ENCODE data around the gene PPP1R1B.

PPP1R1B gene

DNA sequence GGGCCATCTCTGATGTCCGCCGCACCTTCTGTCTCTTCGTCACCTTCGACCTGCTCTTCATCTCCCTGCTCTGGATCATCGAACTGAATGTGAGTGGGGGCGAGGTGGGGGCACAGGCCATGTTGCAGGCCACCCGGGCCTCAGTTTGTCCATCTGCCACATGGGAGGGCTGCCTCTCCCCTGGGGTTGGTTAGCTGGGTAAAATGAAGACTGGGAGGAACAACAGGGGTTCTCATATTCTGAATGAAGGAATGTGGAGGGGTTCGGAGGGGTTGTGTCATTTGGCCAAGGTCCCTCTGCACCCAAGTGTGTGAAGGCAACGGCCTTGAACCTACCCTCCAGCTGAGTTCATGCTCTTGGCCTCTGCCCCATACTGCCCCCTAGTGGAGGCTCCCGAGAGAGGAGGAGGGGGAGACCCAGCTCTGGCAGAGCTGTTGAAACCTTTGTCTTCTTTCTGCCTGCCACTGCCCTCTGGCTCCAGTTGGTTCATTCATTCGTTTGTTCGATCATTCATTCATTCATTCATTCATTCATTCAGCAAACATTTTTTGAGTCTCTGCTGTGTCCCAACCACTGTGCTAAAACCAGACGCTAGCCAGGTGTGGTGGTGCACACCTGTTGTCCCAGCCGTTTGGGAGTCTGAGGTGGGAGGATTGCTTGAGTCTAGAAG lies 27.0 kb downstream of the PPP1R1B start:
- DNase-seq (ENCODE audit: low read depth), result peak; percentile 68

DNA sequence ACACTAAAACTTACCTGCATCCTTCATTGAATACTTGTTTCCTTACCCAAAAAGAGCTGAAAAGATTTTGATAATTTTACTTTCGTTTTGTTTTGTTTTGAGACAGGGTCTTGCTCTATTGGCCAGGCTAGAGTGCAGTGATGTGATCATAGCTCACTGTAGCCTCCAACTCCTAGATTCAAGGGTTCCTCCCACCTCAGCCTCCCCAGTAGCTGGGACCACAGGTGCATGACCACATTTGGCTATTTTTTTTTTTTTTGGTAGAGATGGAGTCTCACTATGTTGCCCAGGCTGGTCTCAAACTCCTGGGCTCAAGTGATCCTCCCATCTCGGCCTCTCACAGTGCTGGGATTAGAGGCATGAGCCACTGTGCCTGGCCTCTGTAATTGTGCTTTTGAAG lies 28.4 kb downstream of the PPP1R1B start:
- DNase-seq (ENCODE audit: low read depth), result no peak

DNA sequence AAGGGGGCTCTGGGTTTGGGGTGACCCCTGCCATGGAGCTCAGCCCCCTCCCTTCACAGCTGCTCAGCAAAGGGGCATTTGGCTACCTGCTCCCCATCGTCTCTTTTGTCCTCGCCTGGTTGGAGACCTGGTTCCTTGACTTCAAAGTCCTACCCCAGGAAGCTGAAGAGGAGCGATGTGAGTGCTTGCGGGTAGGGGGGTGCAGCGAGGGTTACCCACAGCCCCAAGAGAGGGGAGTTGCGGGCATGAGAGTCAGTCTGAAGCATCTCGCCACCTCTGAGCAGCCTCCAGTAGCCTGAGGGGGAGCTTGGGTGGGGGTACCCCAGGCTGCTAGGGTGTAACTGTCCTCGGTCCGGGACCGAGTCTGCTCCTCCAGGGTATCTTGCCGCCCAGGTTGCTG lies 31.6 kb downstream of the PPP1R1B start:
- no peak for DNase-seq (ENCODE audit: low read depth)

DNA sequence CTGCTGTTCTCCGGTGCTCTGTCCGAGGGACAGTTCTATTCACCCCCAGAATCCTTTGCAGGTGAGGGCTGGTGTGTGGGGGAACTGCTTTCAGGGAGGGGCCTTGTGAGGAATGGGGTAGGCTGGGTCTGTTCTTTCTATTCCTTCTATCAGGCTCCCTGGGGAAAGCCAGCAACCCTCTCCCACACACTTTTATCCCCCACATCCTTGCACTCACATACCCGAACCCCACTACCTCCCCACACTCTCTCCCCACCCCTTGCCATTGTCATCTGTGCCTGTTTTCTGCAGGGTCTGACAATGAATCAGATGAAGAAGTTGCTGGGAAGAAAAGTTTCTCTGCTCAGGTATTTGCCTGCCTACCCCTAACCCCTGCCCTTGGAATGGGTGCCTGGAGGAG lies 32.0 kb downstream of the PPP1R1B start:
- no peak for DNase-seq (ENCODE audit: low read depth)

DNA sequence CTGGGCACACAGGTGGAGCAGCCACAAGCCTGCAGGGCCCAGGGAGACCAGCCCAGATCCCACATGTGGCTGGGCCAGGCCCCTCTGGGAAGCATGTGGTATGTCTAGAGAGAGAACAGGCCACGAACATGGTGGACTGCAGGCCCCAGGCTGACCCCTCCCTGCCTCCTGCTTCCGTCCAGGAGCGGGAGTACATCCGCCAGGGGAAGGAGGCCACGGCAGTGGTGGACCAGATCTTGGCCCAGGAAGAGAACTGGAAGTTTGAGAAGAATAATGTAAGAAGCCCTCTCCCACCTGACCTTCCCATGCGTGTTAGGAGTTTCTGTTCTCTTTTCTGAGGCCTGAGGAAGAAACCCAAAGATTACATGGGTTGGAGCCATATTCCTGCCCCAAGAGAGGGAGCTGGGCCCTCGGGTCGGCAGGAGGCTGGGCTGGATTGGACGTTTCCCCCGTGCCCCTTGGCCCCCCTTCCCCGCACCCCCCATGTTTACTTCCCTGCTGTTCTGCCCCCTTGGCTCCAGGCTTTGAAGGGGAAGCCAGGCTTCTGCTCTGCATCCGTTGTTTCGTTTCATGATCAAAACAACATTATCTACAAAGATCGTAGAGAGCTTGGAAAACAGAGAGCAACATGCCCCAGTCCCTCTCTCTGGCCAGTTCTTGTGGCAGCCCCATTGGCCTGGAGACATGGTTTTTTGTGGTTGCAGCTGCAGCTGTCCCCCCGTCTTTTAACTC lies 32.7 kb downstream of the PPP1R1B start:
- DNase-seq (ENCODE audit: low read depth), result no peak

DNA sequence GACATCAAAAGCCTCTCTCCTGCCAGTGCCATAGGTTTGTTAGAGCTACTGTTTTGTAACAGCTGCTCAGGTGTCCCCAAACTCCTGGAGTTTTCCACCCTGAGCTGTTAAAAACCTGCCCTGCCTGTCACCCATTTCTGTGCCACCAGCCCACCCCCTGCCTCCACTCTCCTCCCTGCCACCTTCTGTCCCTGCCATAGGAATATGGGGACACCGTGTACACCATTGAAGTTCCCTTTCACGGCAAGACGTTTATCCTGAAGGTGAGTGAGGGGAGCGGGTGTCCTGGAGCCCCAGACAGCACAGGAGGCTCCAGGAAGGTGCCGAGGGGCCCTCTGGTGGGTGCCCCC lies 33.2 kb downstream of the PPP1R1B start:
- DNase-seq (ENCODE audit: low read depth), result no peak

DNA sequence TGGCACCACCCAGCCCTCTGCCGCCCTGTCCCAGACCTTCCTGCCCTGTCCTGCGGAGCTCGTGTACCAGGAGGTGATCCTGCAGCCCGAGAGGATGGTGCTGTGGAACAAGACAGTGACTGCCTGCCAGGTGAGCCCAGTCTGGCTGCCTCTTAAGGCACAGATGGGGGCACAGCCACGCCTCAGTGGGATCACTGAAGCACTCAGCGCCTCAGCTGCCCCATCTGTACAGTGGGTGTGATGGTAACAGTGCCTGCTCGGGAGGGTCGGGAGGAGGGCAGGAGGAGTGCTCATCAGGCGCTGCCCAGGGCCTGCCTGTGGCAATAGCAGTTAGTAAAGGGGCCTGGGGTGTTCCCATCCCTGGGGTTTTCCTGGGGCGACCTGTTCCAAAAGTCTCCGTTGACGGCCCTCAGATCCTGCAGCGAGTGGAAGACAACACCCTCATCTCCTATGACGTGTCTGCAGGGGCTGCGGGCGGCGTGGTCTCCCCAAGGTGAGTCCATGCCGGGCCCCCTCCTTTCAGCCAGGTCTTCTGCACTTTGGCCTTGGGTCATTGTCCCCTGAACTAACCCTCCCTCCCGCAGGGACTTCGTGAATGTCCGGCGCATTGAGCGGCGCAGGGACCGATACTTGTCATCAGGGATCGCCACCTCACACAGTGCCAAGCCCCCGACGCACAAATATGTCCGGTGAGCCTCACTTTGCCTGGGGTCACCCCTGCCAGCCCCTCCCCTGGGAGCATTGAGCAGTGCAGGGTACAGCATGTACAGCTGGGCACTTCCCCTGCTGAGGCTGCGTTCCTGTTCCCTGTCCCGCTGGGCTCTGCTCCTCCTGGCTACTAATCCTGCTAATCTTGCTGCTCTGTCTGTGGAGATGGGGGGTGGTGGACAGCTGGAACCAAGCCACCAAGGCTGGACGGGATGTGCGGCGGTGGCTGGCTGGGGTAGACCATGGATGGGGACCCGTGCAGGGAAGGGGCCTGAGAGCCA lies 33.9 kb downstream of the PPP1R1B start:
- no peak for DNase-seq (ENCODE audit: low read depth)

DNA sequence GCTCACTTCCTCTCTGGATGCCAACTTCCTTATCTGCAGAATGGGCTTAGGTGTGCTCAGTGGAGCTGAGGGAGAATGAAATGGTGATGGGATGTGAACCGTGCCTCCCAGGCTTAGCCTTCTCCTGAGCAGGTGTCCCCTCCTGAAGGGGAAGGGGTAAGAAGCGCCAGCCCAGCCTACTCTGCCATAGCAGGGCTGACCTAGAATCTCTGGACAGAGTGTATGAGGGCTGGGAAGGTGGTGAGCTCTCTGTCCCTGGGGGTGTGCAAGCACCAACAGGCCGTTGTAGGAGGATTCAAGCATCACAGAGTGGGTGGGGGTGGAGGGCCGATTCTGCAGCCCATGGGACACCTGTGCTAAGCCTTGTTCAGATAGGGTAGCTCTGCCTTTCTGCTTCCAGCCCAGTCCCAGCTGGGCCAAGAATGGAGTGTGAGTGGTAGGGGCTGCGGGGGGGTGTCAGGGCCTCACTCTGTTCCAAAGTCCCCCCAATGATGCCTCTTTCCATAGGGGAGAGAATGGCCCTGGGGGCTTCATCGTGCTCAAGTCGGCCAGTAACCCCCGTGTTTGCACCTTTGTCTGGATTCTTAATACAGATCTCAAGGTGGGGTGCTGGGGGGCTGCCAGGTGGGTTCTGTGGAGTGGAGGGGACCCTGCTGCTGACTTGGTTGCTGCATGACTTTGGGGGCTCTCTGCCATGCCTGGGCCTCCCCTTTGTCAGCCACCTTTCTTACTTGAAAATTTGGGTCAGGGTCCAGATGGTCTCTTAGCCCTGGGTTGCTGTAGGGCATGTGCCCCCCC lies 35.2 kb downstream of the PPP1R1B start:
- DNase-seq (ENCODE audit: low read depth), result no peak

DNA sequence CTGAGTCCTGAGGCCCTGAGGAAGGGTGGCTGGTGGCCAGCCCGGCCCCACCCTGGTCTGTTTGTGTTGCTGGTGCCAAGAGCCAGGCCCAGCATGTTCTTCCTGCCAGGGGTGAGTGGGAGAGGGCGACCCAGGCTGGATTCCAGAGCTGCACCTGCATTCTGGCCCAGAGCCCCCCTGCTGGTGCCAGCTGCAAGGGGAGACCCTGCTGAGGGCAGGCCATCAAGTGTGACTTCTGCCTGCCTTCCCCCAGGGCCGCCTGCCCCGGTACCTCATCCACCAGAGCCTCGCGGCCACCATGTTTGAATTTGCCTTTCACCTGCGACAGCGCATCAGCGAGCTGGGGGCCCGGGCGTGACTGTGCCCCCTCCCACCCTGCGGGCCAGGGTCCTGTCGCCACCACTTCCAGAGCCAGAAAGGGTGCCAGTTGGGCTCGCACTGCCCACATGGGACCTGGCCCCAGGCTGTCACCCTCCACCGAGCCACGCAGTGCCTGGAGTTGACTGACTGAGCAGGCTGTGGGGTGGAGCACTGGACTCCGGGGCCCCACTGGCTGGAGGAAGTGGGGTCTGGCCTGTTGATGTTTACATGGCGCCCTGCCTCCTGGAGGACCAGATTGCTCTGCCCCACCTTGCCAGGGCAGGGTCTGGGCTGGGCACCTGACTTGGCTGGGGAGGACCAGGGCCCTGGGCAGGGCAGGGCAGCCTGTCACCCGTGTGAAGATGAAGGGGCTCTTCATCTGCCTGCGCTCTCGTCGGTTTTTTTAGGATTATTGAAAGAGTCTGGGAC lies 36.0 kb downstream of the PPP1R1B start:
- DNase-seq (ENCODE audit: low read depth), result no peak

DNA sequence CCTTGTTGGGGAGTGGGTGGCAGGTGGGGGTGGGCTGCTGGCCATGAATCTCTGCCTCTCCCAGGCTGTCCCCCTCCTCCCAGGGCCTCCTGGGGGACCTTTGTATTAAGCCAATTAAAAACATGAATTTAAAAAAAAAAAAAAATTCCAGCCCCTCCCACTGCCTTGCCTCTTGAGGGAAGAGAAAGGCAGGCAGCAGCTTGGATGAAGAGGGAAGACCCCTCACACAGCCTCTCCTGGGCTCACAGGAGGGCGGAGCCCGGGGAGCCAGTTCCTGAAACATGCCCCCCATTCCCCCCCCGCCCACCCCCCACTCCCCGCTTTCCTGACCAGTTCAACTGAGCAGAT lies 36.6 kb downstream of the PPP1R1B start:
- DNase-seq (ENCODE audit: low read depth), result no peak

DNA sequence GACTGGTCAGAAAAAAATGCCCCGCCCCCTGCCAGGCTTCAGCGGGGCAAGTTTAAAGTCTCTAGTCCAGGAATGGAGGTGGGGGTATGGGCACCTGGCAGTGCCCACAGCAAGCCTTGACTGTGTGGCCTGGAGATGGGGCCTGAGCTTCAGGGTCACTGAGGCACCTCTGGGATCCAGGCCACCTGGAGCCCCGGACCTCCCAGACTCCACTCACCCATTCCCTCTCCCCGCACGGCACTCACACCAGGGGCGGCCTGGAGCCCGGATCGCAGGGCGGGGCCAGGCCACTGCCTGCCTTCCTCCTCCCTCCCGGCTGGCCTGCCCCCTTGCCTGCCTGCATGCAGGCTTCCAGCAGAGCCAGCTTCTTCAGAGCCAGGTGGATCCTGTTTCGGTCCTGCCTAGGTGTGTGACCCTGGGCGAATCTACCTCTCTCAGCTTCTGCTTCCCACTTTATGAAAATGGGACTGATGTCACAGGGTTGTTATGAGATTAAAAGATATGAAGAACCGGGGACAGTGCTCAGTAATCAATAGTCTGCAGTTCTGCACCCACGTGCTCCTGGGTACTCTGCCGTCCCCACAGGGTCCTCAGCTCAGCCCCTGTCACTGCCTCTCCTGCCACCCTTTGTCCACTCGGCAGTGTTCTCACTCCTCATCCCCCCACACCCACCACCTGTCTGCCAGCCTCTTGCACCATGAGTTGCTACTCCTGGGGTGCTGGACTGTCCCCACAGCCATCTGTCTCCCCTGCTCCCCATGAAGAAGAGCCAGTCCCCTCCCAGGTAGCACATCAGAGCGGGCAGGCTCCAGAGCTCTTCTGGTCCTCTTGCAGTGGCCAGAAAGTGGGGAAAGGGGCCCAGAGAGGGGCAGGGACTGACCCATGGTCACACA lies 37.2 kb downstream of the PPP1R1B start:
- no peak for DNase-seq (ENCODE audit: low read depth)

DNA sequence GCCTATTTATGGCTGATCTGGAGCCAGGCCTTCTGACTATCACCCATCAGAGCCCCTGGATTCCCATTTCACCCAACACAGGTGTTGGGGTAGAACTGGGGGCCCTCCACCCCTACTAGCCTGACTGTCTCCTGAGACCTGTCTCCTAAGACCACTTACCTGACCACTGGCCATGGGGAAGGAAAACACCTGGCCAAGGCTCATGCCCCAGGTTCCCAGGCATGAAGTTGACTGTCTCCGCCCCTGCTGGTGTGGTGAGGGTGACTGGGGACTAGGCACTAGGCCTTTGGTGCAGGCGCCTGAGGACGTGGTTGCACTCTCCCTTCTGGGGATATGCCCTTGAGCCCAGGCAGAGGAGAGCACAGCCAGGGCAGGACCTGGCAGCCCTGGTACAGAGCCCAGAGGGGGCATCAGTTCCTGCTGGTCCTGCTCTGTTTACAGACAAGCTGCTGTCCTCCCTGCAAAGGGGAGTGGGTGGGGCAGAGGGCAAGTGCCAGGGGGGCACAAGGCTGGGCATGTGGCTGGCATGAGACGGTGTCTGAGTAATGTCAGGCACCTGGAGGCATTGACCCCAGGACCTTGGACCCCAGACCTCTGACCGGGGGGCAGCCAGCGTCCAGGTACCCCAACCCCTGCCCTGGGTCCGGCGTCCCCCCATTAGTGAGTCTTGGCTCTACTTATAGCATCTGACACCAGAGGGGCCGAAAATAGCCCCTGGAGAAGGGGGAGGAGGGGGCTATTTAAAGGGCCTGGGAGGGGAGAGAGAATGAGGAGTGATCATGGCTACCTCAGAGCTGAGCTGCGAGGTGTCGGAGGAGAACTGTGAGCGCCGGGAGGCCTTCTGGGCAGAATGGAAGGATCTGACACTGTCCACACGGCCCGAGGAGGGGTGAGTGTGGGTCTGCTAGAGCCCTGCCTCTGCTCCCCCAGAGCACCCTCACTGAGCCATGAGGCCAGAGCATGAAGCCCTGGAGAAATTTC lies 38.1 kb downstream of the PPP1R1B start, which contains the start of gene TCAP:
Gene TCAP (plus strand): TSS at position 769 of the 981 bp plus-strand sequence. CDS start 11 bp downstream, at position 780.
- no peak for DNase-seq (ENCODE audit: low read depth)

DNA sequence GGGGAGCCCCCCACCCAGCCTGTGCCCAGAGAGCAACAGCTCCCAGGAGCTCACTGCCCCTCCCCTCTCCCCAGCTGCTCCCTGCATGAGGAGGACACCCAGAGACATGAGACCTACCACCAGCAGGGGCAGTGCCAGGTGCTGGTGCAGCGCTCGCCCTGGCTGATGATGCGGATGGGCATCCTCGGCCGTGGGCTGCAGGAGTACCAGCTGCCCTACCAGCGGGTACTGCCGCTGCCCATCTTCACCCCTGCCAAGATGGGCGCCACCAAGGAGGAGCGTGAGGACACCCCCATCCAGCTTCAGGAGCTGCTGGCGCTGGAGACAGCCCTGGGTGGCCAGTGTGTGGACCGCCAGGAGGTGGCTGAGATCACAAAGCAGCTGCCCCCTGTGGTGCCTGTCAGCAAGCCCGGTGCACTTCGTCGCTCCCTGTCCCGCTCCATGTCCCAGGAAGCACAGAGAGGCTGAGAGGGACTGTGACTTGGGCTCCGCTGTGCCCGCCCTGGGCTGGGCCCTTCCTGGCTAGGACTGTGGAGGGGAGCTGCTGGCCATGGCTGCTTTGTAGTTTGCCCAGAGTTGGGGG lies 39.0 kb downstream of the PPP1R1B start:
- no peak for DNase-seq (ENCODE audit: low read depth)

DNA sequence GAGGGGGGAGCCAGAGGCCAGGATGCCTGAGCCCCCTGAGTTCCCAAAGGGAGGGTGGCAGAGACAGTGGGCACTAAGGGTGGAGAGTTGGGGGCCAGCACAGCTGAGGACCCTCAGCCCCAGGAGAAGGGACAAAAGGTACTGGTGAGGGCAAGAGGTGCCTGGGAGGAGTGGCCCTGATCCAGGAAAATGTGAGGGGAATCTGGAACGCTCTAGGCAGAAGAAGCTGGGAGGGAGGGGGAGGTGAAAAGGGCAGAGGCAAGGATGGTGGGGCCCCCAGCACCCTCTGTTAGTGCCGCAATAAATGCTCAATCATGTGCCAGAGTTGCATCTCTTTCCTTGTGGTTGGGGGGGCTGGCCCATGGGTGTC lies 39.5 kb downstream of the PPP1R1B start:
- DNase-seq (ENCODE audit: low read depth), result no peak

DNA sequence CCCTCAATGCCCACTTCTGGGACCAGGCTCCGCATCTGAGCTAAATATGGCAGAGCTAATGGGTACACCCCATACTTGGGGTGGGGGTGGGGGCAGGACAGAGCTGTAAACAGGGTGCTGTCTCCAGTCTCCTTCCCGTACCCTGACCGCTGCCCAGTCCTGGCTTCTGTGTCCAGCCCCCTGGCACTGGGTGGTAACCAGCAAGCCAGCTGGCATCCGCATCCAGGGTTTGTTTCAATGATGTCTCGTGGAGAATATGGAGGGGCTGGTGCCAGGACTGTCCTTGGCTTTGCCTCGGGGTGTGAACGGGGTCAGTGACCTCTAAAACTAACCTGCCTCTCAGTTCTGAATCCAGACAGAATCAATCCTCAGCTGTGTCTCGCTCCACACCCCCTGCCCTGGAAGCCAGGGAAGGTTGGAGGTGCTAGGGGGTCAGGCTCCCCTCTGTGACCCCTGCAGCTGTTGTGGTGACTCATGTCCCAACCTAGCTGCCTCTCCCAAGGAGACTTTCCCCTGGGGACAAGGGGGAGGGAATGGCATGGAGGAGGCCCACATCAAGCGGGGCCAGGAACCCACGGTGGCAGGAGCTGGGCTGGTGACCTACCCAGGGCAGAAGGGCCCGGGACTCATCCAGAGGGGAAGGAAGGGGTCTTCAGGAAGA lies 40.0 kb downstream of the PPP1R1B start:
- no peak for DNase-seq (ENCODE audit: low read depth)

DNA sequence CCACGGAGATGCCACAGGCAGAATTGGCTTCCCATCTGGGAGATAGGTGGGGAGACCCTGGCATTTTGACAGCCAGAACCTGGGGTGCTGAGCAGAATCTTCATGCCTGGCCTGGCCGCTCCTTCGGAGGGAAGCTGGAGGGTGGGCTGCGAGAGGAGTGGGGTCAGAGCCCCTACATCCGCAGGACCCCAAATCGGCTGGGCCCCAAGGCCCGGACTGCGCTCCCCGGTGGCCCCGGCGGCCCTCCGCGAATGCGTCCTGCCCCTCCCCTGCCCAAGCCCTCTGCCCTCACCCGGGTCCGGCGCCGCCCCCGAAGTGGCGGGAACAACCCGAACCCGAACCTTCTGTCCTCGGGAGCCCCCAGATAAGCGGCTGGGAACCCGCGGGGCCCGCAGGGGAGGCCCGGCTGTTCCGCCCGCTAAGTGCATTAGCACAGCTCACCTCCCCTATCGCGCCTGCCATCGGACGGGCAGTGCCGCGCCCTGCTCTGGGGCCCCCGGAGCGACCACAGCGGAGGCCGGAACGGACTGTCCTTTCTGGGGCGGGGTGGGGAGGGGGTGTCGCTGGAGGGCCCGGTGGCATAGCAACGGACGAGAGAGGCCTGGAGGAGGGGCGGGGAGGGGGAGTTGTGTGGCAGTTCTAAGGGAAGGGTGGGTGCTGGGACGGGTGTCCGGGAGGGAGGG lies 40.7 kb downstream of the PPP1R1B start:
- no peak for DNase-seq (ENCODE audit: low read depth)
